Measurements from ENCODE around the gene TRIM3.

GRCh38 chr11:6406370-6406769 lies 67.4 kb downstream of the TRIM3 start:
- TF ChIP-seq CTCF (IDR thresholded peaks at IDR 0.05), result no peak
- no peak for TF ChIP-seq EP300 (IDR thresholded peaks at IDR 0.05)
- no peak for TF ChIP-seq POLR2A (IDR thresholded peaks at IDR 0.05)
- no peak for TF ChIP-seq POLR2AphosphoS5 (IDR thresholded peaks at IDR 0.05)
